Measurements from ENCODE around the gene KPNB1. TPM values are rescaled to one million over a fixed set of nuclear protein-coding genes. Genes with fewer than 3 reads are reported as not detected.
A peak's percentile ranks its signal among the peaks of the same experiment; 100 is the strongest.

The KPNB1 gene
- polyA plus RNA-seq, 2 of the 4 experiments (the other 2 are of a cell fraction): 315 to 358 TPM

DNA sequence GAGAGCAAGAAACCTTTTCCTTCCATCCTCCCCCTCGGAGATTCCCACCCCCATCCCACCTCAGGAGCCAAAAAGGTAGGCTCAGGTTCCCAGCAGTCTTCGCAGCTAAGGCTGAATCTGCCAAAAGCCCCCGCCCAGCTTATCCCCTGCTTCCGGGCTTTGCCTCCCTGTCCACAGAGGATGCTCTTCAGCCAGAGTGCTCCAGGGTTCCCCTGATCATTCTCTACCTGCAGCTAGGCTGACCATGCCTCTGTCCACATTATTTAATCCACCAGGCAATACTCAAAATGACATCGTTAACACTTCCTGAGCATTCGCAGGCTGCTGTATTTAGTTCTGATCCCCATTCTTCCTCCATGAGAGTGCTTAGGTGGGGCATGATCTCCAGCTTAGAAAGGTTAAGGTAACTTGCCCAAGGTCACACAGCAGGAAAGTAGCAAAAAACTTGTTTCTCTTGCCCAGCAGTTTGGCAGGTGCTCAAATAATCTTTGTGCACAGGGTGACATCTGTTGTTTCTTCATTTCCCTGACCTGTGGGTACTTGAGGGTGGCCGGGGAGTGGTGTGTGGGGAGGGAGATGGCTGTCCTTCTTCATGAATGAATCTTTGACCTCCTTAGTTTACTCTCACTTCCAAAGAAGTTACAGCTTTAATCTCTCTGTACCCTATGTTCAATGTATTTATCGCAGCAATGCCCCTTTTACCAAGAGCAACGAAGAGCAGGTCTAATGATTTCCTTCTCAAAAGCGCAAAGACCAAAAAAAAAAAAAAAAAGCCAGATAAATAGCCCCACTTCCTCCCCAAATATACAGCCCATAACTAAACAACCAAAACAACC, 43.4 kb downstream of the KPNB1 start:
- Histone ChIP-seq H3K4me2 (peak overlapping the region; percentile 95), H3K9me3 (no peaks in the 10 kb centered on the region), H3K27ac (peak overlapping the region; percentile 93 to 96), H3K4me3 (peak overlapping the region; percentile 97), H3K4me1 (peaks cover 13% of the 10 kb centered on the region)
- DNase-seq (ENCODE audit: low read depth in 1 of 2, low spot score in 1 of 2) (no peak), FAIRE-seq (peak; percentile 85), ATAC-seq (0 out of 6 replicates have a peak, but pooled peaks of 1 of the 2 experiments have one; percentile 2)
- WGBS (ENCODE audit: missing lambda C conversion rate): 52% methylated on average over 10 of the region's 10 CpGs
- TF ChIP-seq, protein P1, sequence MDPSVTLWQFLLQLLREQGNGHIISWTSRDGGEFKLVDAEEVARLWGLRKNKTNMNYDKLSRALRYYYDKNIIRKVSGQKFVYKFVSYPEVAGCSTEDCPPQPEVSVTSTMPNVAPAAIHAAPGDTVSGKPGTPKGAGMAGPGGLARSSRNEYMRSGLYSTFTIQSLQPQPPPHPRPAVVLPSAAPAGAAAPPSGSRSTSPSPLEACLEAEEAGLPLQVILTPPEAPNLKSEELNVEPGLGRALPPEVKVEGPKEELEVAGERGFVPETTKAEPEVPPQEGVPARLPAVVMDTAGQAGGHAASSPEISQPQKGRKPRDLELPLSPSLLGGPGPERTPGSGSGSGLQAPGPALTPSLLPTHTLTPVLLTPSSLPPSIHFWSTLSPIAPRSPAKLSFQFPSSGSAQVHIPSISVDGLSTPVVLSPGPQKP (IDR thresholded peaks at IDR 0.05; ENCODE audit: low read depth, low read length): no peak
- TF ChIP-seq HEYL (CRISPR knock-in tag; IDR thresholded peaks at IDR 0.05) (no peak), KDM1A (IDR thresholded peaks at IDR 0.05; ENCODE audit: low read depth) (no peak), POLR2A (IDR thresholded peaks at IDR 0.05; ENCODE audit: low read length) (no peak), POLR2AphosphoS2 (conservative IDR thresholded peaks at IDR 0.05; ENCODE audit: low read length) (no peak), SMC3 (IDR thresholded peaks at IDR 0.05) (no peak), EP300 (IDR thresholded peaks at IDR 0.05) (no peak), CHD4 (IDR thresholded peaks at IDR 0.05; ENCODE audit: borderline replicate concordance) (no peak), HOXB13 (CRISPR knock-in tag; IDR thresholded peaks at IDR 0.05; ENCODE audit: low read depth) (no peak), EHF (CRISPR knock-in tag; IDR thresholded peaks at IDR 0.05) (no peak), CBX2 (IDR thresholded peaks at IDR 0.05; ENCODE audit: borderline replicate concordance, low read depth) (no peak), KDM5A (IDR thresholded peaks at IDR 0.05) (no peak), NR3C1 (IDR thresholded peaks at IDR 0.05) (no peak), HOXB5 (CRISPR knock-in tag; IDR thresholded peaks at IDR 0.05) (no peak), RFX5 (IDR thresholded peaks at IDR 0.05) (no peak), BHLHE40 (IDR thresholded peaks at IDR 0.05; ENCODE audit: low read depth, low read length) (no peak)
- TF ChIP-seq, protein P2, sequence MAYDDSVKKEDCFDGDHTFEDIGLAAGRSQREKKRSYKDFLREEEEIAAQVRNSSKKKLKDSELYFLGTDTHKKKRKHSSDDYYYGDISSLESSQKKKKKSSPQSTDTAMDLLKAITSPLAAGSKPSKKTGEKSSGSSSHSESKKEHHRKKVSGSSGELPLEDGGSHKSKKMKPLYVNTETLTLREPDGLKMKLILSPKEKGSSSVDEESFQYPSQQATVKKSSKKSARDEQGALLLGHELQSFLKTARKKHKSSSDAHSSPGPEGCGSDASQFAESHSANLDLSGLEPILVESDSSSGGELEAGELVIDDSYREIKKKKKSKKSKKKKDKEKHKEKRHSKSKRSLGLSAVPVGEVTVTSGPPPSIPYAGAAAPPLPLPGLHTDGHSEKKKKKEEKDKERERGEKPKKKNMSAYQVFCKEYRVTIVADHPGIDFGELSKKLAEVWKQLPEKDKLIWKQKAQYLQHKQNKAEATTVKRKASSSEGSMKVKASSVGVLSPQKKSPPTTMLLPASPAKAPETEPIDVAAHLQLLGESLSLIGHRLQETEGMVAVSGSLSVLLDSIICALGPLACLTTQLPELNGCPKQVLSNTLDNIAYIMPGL (CRISPR knock-in tag; IDR thresholded peaks at IDR 0.05; ENCODE audit: borderline replicate concordance): no peak
- TF ChIP-seq, protein P3, sequence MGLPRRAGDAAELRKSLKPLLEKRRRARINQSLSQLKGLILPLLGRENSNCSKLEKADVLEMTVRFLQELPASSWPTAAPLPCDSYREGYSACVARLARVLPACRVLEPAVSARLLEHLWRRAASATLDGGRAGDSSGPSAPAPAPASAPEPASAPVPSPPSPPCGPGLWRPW (IDR thresholded peaks at IDR 0.05): no peak
- TF ChIP-seq, protein P4, sequence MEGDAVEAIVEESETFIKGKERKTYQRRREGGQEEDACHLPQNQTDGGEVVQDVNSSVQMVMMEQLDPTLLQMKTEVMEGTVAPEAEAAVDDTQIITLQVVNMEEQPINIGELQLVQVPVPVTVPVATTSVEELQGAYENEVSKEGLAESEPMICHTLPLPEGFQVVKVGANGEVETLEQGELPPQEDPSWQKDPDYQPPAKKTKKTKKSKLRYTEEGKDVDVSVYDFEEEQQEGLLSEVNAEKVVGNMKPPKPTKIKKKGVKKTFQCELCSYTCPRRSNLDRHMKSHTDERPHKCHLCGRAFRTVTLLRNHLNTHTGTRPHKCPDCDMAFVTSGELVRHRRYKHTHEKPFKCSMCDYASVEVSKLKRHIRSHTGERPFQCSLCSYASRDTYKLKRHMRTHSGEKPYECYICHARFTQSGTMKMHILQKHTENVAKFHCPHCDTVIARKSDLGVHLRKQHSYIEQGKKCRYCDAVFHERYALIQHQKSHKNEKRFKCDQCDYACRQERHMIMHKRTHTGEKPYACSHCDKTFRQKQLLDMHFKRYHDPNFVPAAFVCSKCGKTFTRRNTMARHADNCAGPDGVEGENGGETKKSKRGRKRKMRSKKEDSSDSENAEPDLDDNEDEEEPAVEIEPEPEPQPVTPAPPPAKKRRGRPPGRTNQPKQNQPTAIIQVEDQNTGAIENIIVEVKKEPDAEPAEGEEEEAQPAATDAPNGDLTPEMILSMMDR (IDR thresholded peaks at IDR 0.05): no peak
- TF ChIP-seq, protein P5, sequence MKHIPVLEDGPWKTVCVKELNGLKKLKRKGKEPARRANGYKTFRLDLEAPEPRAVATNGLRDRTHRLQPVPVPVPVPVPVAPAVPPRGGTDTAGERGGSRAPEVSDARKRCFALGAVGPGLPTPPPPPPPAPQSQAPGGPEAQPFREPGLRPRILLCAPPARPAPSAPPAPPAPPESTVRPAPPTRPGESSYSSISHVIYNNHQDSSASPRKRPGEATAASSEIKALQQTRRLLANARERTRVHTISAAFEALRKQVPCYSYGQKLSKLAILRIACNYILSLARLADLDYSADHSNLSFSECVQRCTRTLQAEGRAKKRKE (CRISPR knock-in tag; IDR thresholded peaks at IDR 0.05; ENCODE audit: low read depth): no peak
- POLR2A ChIA-PET: interaction anchor here (0.7 to 1.2 kb wide), 2 partner anchors 43 to 138 kb away, joined by 4 to 6 read pairs; partner anchors contain the start of genes LRRC46 and MRPL10
- CTCF ChIA-PET: interaction anchor here (0.6 to 1.8 kb wide), 11 partner anchors 9 to 105 kb away, joined by 3 to 10 read pairs (median 4); no protein-coding TSS in a partner anchor

All from A549 (cell line).